AG08396 (cell line): ENCODE measurements around the gene SNAI1.
"Not testable (repeated sequence)": the region's sequence is repeated elsewhere in the genome, so short reads cannot be mapped to it uniquely, and the experiment has no call there.

Source experiments
- DNase-seq: peaks from one replicate; pipeline ENCODE4 v3.0.0; 2012; ENCODE audit warnings: low spot score, mixed read lengths

Gene SNAI1

DNA sequence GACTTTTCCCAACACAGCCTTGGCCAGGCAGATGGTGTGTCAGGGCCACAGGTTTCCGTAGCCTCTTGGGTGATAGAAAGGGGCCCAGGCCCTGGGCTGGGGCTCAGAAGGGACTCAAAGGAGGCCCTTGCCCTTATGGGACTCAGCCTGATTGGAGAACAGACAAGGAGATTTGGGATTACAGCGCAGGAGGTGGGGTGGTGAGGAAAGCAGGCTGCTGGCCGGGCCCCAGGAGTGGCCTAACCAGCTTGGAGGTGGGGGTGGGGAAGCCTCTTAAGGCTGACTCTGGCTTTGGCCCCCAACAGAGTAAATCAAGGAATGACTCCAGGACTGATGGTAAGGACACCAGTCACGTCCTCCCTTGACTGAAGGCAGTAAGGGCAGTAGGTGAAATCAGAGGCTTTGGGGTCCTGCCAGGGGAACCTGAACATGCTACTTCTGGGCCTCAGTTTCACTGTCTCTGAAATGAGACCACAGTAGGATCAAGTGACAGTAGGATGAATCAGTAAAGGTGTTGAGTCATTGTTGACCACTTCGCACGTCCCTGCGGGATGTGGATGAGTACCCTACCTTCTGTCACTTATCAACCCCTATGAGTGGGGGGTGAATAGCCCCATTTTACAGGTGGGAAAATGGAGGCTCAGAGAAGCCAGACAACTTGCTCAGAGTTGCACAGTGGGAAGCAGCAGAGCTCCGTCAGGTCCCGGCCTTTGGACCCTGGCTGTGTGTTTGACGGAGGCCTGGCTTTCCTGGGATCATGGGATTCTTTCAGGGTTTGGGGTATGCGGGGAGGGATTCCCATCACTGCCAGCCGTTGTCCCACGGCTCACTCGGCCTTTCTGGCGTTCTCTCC, 4.5 kb downstream of the SNAI1 start:
- no peak for DNase-seq

- DNase-seq: no peak
Measured at GRCh38 chr20:49987868-49988690, 5.3 kb downstream of the SNAI1 start.

DNA sequence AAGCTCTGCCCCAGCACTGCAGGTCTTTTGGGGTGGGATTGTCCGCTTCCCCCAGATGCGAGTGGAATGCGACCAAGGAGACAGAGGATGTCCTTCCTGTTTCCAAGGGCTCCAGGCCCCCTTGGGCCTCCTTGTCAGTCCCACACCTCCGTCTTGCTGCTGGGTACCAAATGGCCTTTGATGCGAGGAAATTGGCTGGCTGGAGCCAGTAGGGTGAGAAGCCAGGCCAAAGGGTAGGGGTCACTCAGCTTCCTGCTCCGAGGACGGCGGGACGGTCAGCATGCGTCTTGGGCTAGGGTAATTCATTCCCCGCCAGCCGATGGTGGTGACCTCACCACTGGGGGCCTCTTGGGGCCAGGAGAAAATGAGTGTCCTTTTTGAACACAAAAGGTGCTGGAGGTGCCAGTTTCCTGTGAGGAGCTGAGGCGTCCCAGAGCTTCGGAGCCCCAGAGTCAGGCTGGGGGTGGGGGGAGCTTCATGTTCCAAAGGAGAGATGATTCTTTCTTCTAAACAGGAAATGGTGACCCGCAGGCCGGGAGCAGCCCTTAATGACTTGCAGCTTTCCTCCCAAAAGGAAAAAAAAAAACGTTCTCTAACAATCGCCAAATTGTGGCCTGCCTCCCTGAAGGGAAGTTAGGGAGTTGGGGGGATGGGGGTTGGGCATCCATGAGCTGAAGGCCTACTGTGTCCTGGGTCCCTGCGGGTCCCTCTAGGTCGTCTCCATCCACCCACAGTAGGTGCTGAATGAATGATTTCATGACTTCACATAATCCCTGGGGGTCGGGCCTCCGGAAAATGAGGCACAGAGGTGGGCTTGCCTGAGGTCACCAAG, 6.7 kb downstream of the SNAI1 start:
- peak; percentile 71 for DNase-seq

DNA sequence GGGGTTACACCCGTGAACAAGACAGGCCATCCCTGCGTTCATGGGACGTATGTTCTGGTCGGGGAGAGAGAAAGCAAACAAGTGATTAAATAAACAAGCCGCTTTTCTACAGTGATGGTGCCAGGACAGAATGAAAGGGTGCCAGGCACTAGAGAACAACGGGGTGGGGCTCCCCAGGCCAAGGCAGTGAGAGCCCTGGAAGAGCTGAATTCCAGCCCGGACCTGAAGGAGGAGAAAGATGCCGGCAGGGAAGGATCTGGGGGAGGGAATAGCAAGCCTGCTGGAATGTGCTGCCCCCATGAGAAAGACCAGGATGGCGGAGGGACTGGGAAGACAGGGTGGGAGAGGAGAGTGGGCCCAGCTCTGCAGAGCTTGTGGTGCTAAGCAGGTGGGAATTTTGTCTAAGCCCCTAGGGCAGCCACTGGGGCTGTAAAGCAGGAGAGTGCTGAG, 7.5 kb downstream of the SNAI1 start:
- no peak for DNase-seq

- no peak for DNase-seq
Measured at GRCh38 chr20:49993301-49993751, 10.5 kb downstream of the SNAI1 start.

GRCh38 chr20:49995586-49995985, 12.8 kb downstream of the SNAI1 start:
- DNase-seq: no peak

GRCh38 chr20:49998478-49999188, 15.9 kb downstream of the SNAI1 start:
- DNase-seq: not testable (repeated sequence)

DNA sequence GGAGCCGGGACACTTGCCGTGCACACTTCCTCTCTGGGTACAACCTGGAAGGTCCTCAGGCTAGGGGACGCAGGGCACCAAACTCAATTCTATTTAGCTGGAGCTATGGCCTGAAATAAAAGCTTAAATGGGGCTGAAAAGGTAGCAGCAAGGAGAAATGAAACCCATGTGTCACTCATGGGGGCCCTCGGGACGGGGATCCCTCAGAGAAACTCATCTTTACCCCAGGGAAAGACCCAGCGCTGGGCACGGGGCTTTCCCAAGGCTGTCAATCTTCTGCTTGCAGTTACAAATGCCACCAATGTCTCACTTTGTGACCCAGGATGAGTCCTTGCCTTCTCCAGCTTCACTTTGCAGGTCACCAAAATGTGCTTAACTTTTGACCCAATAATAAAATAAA, 16.5 kb downstream of the SNAI1 start:
- DNase-seq: no peak

GRCh38 chr20:50000548-50001222, 17.9 kb downstream of the SNAI1 start:
- not testable (repeated sequence) for DNase-seq

DNA sequence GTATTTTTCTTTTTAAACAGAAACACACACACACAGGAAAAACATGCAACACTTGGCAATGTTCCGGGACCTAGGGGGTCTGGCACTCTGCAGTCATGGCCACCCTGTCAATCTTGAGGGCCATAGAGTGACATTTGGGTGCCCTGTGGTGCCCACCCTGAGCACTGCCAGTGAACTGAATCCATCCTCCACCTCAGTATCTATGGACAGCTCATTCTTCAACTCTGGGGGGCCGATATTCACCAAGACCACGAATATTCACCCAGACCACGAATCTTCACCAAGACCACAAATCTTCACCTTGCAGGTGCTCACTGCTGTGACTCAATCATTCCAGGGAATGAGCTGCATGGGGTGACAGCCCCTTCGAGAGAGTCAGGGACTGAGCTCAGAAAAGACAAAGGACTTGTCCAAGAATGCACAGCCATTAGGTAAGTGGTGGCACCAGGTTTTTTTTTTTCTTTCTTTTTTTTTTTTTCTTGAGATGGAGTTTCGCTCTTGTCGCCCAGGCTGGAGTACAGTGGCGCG, 19.1 kb downstream of the SNAI1 start:
- no peak for DNase-seq

- no peak for DNase-seq
Measured at GRCh38 chr20:50003253-50003656, 20.5 kb downstream of the SNAI1 start.

DNA sequence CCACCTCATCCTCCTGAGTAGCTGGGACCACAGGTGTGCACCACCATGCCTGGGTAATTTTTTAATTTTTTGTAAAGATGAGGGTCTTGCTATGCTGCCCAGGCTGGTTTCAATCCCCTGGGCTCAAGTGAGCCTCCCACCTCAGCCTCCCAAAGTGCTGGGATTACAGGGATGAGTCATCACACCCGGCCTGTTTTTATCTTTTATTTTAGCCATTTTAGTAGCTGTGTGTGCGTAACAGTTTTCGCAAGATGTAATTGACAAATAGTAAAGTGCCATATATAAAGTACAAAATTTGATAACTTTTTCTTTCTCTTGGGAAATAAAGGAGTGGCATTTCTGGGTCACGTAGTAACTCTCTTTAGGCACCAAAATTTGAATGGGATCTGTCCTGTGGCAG, 21.4 kb downstream of the SNAI1 start:
- DNase-seq: no peak

DNA sequence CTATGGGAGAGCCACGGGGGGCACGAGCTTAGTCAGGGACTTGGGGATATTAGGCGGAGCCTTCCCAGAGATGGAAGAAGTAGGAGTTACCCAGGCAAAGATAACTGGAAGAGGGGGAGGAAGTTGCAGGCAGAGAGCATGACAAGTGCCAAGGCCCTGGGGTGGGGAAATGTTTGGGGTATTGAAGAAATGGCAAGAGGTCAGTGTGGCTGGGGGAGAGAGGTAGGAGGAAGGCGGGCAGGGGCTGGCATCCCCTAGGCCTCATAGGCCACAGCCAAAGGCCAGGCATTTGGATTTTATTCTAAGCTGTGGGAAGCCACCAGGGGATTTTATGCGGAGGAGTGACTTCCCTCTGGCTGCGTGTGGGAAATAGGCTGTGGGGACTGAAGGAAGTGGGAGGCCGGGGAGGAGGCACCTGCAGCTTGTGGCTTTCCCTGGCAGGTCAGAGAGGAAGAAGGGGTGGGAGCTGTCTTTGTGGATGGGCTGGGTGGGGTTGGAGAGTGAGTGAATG, 22.7 kb downstream of the SNAI1 start:
- DNase-seq: no peak

- no peak for DNase-seq
Measured at GRCh38 chr20:50007369-50007768, 24.6 kb downstream of the SNAI1 start.

DNA sequence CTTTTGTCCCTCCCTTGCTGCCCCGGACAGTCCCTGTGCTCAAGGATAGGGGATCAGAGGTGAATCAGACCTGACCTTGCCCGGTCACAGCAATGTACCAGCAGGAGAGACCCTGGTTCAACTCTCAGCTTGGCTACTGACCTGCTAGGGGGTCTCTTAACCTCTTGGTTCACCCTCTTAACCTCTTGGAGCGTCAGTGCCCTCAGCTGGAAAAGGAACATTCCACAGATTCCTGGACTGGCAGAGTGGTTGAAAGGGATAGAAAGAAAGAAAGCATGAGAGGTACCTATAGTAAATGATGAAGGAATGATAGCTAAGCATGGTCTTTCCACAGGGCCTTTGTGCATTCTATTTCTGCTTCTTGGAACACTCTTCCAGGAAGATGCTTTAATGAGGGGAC, 25.2 kb downstream of the SNAI1 start:
- DNase-seq: no peak

GRCh38 chr20:50009521-50010454, 27.0 kb downstream of the SNAI1 start:
- no peak for DNase-seq

DNA sequence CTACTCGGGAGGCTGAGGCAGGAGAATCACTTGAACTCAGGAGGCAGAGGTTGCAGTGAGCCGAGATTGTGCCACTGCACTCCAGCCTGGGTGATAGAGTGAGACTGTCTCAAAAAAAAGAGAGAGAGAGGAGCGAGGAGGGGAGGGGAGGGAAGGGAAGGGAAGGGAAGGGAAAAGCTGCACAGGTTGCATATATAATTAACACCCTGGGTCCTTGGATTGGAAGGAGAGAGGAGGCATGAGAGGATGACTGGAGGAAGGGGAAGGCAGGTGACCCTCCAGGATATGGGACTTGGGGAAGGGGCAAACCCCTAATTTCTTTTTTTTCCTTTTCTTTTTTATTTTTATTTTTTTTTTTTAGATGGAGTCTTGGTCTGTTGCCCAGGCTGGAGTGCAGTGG, 28.8 kb downstream of the SNAI1 start:
- not testable (repeated sequence) for DNase-seq

- no peak for DNase-seq
Measured at GRCh38 chr20:50012282-50013263, 29.8 kb downstream of the SNAI1 start.
